G401 (cell line): ENCODE measurements around the gene PAFAH2. TPM values are rescaled to one million over a fixed set of nuclear protein-coding genes. Genes with fewer than 3 reads are reported as not detected.

Experiments used
- DNase-seq: peaks from one replicate; pipeline ENCODE4 v3.0.0-alpha.2; 2015; ENCODE audit warnings: low spot score
- in situ Hi-C: cut with HindIII; loops from 2 replicates; pipeline ENCODE4 v1.10.0; 2016; ENCODE audit warnings: low sequenced_read_pairs, mixed read lengths
- total RNA-seq: library from RNA; depleted of rRNA; stranded (reverse); fragments of >200 nt; shearing (Covaris generic); gene quantifications from 2 replicates; pipeline ENCODE4 v1.2.3, GENCODE V29; 2014; rRNA removed

The PAFAH2 gene
- total RNA-seq: 6.5 and 9.2 TPM in 2 replicates

DNA sequence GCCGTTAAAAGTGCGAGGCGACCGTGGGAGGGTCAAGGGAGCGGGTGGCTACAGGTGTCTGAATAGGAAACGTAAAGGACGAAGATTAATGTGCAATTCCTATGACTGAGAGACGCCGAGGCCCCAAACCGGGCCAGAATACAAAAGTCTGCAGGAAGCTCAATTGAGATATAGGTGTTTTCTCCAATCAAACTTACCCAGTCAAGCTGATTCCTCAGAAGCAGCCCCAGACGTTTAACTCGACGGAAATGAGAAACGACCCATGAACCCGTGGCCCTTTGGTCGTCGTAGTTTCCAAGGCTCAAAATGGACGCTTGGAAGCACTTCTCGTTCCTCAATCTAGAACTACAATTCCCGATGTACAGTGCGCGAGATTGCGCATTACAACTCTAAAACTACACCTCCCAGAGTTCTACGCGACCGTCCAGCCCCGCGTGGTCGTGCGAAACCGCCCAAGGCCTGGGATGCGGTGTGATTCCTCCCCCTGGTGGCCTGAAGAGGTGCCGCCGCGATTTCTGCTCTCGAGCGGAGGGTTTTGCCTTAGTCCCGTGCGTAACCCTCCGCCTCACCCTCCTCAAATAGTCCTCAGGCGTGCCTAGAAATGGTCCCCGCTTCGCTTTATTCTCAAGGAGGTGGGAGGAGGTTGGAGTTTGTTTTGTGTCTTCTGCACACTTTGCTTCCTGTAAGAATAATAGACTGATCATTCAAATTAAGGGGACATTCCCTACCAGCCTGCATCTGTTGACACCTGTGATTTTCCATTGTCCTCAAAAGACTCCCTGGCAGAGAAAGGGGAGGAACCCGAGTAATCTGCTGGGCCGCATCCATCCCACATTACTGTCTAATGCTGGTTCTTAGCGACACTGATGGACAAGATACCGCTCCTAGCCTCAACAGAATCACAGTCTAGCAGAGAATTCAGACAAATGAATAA, at the start of gene PAFAH2:
Gene PAFAH2, minus strand, starts transcription at position 236 of the 934 bp plus-strand sequence. CDS start 7,247 bp downstream, outside the sequence.
- in situ Hi-C loops: loop anchor here (10.0 kb wide), 1 partner anchor 103 kb away; no protein-coding TSS in a partner anchor
- peak; percentile 99 for DNase-seq

DNA sequence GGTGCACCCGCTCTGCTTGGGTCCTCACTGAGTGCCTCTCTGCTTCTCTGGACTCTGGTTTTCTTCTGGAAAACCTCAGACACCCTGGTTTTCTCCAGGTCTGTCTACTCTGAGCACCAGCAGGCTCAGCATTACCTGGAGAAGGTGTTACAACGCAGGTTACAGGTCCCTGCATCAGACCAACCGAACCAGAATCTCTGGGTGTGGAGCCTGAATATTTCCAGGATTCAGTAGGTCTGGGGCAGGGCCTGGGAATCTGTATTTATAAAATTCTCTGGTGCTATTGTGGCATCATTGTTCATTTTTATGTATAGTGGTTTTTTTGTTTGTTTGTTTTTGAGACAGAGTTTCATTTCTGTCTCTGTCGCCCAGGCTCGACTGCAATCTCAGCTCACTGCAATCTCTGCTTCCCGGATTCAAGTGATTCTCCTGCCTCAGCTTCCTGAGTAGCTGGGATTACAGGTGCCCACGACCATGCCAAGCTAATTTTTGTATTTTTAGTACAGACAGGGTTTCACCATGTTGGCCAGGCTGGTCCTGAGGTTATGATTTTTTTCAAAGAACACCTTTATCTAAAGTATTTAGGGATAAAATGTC, 49.5 kb upstream of the PAFAH2 start:
- no peak for DNase-seq
- in situ Hi-C loops: no loop called here

DNA sequence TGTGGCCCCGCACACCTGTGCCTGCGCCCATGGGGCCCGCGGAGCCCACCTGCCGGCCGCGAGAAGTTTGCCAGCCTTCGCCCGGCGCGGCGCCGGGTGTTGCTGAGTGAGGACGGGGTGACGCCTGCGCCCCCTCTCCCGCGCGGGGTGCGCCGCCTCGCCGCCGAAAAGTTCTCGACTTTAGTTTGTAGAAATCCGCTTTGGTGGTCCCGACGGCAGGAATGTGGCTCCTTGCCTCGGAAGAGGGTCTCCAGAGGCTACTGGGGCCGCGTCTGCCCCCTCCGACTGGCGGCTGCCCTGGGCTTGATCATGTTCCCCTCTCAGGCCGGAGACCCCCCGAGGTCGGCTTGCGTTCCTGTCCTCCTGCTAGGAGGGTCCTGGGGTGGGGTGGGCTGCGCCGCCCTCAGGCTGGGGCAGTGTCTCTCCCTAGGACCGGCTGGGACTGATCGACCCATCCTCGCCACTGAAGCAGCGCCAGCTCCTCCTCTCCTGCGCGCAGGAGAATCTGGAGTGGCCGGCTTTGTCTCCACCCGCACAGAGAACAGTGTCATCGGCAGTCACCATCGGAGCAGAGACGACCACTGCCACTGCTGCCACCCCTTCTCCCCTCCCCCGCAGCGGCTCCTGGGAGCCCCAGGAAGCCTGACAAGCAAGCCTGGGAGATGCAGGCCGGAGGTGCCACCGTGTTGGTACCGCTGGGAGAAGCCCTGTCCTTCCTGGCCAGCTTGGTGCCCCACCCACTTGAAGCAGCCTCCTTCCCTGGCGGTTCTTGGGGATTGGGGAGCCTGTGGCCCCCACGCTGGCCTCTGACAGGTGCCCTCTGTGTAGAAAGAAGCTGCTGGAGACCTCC, 48.6 kb upstream of the PAFAH2 start:
- no peak for DNase-seq
- in situ Hi-C loops: no loop called here

DNA sequence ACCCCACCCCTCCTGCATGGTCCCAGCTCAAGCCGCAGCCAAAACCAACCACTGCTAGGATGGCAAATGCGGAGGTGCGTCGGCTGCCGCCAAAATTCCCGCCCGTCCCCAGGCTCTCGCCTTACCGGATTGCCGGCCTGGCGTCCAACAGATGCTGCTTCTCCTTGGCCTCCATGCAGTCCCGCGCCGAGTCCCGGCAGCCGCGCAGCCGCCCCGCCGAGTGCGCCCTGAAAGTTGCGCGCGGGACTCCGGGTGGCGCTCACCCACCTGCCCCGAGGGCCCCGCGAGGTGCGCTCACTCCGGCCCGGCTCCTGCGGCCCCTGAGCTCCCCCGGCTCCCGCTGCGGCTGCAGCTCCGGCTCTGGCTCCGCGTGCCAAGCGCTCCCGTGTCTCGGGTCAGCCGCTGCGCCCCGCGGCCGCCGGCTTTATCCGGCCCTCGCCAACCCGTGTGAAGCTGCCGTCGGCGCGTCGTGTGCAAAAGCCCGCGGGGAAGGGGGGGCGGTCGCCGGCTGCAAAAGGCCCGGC, 47.9 kb upstream of the PAFAH2 start, which contains the start of gene SLC30A2:
Gene SLC30A2, minus strand, starts transcription at position 397 of the 524 bp plus-strand sequence. Its CDS starts 222 bp downstream, at position 175.
- no peak for DNase-seq
- in situ Hi-C loops: no loop called here

DNA sequence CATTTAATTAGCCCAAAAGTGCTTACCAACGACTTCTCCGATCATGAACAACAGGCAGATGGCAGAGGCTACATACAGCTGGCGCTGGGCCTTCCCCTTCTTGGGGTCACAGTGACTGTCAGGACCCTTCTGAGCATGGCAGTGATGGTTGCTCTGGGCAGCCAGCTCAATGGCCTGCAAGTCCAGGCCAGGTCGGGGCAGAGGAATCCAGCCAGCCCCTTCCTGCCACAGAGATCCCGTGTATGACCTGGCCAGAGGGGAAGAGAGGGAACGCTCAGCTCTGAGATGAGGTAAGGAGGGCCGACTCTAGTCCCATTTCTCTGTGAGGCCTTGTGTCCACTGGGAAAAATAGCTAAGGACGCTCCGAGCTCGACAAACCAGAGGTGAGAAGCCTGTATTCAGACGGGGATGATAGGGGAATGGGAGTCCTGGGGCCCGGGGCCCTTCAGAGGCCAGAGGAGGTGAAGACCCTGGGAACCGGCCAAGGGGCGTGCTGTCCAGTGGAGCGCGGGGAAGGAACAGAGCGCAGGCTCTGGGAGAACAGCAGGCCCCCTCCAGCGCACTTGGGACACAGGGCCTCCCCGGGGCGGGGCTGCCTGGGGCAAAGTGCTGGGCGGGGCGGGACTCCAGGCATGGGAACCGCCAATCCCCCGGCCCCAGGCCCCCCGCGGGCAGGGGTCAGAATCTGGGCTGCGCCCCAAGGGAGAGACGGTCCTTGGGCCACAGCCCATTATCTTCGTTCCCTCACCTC, 47.3 kb upstream of the PAFAH2 start:
- in situ Hi-C loops: no loop called here
- no peak for DNase-seq

DNA sequence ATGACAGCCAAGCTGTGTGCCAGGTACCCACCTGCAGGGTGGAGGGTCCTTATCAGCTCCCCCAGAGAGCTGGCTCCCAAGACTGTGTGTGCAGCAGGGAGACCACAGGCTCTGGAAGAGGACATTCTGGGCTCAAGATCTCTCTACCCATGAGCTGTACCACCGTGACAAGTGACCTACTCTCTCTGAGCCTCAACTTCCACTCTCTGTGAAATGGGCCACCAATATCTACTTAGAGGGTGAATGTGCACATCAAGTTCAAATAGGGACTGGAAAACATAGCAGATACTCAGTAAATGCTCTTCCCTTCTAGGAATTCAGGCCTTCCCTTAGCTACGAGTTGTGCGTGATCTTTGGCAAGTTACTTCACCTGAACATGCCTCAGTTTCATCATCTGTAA, 46.6 kb upstream of the PAFAH2 start:
- DNase-seq: no peak
- in situ Hi-C loops: no loop called here

DNA sequence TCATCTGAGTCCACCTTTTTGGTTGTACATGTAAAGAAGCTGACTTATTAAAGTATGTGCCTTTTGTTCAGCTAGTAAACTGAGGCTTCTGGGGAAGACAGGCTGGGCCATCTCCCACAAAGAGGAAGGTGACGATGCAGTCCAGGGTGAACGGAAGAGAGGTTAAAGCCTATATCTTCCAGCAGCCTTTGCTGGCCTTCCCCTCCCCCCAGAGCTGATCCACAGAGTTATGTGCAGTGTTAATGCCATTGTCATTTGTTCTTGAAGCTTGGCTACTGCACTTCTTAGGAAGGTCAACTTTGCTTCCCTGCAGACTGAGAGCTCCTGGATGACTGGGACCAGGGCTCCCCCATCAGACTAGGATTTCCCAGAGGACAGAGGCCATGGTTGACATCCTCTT, 45.9 kb upstream of the PAFAH2 start:
- in situ Hi-C loops: no loop called here
- no peak for DNase-seq

DNA sequence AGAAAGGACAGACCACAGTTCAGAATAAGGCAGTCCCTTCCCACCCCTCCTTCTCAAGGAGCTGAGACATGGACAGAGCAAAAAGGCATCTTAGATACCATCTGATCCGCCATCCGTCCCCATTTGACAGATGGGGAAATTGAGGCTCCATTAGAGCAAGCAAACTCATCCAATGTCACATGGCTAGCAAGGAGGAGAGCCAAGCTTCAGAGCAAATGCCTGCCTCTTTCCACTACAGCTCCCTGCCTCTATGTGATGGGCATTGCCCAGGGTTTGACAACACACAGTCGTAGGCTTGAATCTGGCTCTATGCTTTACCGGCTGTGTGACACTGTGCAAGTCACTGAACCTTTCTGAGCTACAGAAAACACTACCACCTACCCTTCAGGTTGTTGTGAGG, 44.1 kb upstream of the PAFAH2 start:
- no peak for DNase-seq
- in situ Hi-C loops: no loop called here

DNA sequence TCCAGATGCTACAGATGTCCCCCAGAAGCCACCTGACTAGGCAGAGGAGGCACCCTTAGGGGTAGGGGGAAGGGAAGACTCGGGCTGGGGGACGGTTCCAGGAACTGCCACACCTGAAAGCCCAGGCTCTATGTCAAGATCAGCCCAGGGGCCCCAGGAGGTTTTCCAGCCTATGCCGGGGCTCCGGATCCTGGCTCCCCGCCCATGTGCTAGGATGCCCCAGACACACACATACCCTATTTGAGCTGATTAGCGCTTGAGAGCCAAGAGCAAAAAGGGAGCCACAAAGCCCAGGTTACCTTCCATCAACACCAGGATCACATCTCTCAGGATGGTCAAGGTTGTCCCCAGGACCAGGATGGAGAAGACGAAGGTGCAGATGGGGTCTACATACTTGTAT, 43.5 kb upstream of the PAFAH2 start:
- in situ Hi-C loops: no loop called here
- DNase-seq: no peak

DNA sequence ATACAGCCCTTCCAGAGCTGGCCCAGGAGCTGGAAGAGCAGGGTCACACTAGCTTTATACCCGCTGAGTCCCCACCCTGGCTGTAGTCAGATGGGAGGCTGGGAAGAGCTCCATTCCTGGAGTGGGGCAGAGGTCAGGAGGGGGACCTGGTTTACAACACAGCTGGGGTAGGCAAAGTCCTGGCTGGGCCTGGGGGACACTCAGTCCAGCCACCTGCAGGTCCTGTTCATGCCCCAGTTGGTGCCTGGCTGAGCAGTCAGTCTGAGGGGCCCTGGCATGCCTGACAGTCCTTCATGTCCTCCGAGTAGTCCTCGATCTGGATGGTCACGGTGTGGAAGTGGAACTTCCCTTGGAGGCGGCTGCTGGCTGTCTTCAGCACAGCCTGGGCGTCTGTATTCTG, 41.0 kb upstream of the PAFAH2 start:
- in situ Hi-C loops: no loop called here
- DNase-seq: no peak

DNA sequence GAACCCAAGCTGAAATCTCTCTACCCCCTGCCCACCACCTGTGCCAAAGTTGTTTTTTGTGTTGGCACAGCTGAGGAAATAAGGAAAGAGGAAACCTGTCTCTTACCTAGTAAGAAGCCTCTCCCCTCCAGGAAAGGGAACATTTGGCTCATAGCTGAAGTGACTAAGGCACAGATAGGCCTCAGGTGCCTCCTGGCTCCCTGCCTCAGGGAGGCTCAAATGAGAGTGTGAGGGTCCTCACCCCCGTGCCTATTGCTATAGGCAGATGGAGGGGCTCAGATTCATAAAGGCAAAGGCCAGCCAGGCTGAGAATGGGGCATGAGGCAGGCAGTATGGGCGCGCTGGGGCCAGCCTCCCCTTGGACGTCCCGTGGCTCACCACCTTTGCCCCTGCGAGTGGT, 40.6 kb upstream of the PAFAH2 start:
- in situ Hi-C loops: no loop called here
- no peak for DNase-seq

DNA sequence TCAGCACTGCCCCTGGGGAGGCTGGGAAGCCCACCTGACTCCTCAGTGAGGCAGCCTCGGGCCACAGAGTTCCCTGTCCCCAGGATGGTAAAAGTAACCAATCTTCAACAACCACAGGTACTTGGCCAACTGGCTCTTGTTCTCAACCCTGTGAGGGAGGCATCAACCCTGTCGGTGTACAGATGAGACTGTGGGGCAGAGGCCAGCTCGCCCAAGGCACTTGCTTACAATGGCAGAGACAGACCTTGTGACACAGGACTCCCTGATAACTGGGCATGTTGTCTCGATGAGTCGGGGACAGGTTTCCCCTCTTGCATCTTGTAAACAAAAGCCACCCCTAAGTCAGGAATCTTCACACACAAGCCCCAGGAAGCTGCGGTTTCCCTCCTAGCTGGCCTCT, 40.0 kb upstream of the PAFAH2 start:
- in situ Hi-C loops: no loop called here
- DNase-seq: no peak

DNA sequence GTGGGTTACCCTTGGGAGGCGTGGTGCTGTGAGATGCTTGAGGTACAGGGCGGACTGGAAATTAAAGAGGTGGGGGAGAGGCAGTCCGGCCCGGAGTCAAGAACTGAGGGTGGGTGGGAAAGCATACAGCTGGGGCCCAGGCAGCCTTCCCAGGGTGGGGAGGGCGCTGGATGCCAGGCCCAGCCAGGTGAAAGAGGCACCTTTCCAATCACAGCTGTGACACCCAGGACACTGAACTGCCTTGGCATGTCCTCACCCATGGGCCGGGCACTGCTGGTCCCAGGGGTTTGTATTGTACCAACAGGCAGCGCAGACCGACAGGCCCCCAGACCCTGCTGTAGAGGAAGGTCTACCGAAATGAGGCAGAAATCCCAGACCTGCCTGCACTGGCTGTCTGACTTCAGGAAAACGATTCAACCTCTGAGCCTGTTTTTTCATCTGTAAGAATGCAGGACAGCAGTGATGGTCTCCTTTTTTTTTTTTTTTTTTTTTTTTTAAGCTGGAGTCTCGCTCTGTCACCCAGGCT, 39.0 kb upstream of the PAFAH2 start:
- in situ Hi-C loops: no loop called here
- no peak for DNase-seq

DNA sequence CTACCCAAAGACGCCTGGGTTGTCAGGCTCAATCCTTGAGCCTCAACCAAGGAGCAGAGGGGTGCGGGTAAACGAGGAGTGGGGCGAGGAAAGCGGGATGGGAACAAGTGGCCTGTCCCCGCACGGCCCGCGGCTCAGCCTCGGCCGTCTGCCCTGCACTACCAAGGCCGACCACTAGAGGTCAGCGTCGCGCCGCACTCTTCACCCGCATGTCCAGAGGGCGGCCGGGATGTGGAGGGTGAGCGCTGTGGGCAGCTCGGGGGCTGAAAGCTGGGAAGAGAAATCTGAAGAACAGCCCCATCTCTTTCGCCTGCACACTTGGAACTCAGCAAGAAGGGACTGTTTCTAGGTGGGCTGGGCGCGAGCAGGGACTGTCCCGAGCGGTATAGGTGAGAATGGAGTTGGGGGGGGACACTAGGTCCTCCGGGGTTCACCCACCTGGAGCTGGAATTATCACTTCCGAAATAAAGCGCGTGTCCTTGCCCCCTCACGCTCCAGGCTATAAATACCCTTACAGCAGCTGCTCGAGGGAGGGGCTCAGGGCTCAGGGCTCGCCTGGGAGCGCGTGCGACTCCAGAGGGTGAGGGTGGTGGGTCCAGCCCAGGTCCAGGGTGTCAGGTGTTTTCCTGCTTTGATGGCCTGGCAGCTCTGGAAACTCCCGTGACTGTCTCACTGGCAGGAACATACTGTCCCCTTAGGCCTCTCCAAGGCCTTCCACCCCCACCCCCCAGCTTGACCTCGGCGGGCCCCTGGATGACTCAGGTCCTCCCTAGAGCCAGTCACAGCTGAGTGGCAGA, 38.3 kb upstream of the PAFAH2 start:
- in situ Hi-C loops: no loop called here

DNA sequence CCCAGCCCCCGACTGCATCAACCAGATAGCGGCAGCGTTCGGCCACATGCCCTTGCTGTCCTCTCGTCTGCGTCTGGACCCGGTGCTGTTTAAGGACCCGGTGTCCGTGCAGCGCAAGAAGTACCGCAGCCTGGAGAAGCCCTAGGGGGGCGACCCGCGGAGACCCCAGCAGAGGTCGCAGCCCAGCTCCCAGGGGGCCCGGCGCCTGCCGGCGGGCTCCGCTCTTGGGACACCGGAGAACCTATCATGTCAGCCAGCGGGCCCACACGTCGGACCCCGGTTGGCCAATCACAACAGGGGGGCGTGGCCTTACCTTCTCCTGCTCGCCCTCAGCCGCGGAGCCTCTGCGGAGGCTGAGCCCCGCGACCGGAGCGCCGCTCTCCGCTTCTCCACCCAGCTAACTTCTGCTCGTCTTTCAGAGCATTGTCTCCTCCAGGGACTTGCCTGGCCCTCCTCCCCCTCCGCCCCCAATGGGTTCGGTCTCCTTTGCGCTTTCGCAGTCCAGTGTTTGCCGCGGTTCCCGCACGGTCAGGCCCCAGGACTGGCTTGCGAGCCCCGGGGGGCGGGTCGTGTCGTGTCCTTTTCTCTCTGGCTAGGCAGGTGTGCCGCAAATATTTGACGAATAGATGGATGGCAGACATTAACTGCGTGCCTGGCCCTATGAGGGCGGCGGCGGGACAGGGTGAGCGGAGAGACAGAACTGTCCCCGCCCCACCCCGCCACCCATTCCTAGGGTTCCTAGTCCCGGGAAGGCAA, 37.5 kb upstream of the PAFAH2 start:
- in situ Hi-C loops: no loop called here
- peak; percentile 97 for DNase-seq

More for the DNA sequence above, 38.3 kb upstream of the PAFAH2 start:
- peak; percentile 80 for DNase-seq

DNA sequence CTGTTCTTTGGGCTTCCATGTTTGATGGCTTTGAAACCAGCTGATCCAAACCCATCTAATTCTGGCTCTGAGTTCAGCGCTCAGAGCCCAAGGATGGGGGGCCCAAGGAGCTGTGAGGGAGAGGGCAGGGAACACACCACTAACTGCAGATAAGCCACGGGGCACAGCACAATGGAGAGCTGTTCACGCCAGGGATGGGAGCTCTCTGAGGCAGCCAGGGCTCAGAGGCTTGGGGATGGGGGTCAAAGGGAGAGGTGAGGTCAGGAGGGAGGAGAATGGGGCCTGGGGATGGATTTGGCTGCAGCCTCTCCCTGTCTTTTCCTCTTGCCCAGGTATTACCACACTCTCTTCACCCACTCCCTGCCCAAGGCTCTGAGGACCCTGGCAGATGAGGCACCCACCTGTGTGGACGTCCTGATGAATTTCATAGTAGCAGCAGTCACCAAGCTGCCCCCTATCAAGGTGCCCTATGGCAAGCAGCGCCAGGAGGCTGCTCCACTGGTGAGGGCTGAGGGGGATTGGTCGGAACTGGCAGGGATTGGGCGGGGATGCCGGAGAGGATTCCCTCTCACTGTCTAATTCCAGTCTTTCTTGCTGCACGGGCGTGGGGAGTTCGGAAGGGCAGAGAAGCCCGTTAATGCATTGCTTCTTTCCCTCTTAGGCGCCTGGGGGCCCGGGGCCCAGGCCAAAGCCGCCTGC, 36.8 kb upstream of the PAFAH2 start:
- in situ Hi-C loops: no loop called here
- peak; percentile 49 for DNase-seq
